HEK293T (cell line): ENCODE data around the gene BFSP1.

Experiments
- ARNT ChIP-seq: fragments of 450-650 bp; IDR thresholded peaks from 2 replicates; pipeline ENCODE4 v1.6.1; 2017; ENCODE audit warnings: mild to moderate bottlenecking
- BHLHE40 ChIP-seq: fragments of 450-650 bp; IDR thresholded peaks from 2 replicates; pipeline ENCODE4 v1.6.1; 2016; ENCODE audit warnings: mild to moderate bottlenecking, moderate library complexity, borderline replicate concordance
- ELF4 ChIP-seq: fragments of 450-650 bp; IDR thresholded peaks from 2 replicates; pipeline ENCODE4 v1.6.1; 2017; ENCODE audit warnings: antibody characterized with exemption
- FOXA1 ChIP-seq: fragments of 450-650 bp; IDR thresholded peaks from 2 replicates; pipeline ENCODE4 v1.6.1; 2016; ENCODE audit warnings: mild to moderate bottlenecking
- FOXK2 ChIP-seq: fragments of 450-650 bp; IDR thresholded peaks from 2 replicates; pipeline ENCODE4 v1.6.1; 2016; ENCODE audit warnings: mild to moderate bottlenecking
- FOXM1 ChIP-seq: fragments of 450-650 bp; IDR thresholded peaks from 2 replicates; pipeline ENCODE4 v1.6.1; 2017; ENCODE audit warnings: mild to moderate bottlenecking, borderline replicate concordance
- L3MBTL2 ChIP-seq: fragments of 450-650 bp; conservative IDR thresholded peaks from 2 replicates; pipeline ENCODE4 v1.6.1; 2016; ENCODE audit warnings: mild to moderate bottlenecking
- LEF1 ChIP-seq: fragments of 450-650 bp; IDR thresholded peaks from 2 replicates; pipeline ENCODE4 v1.6.1; 2017; ENCODE audit warnings: mild to moderate bottlenecking, borderline replicate concordance
- NFRKB ChIP-seq: fragments of 450-650 bp; IDR thresholded peaks from 2 replicates; pipeline ENCODE4 v1.6.1; 2016; ENCODE audit warnings: mild to moderate bottlenecking, moderate library complexity
- SP1 ChIP-seq: fragments of 450-650 bp; IDR thresholded peaks from 2 replicates; pipeline ENCODE4 v1.6.1; 2017
- SUZ12 ChIP-seq: fragments of 450-650 bp; IDR thresholded peaks from 2 replicates; pipeline ENCODE4 v1.6.1; 2016; ENCODE audit warnings: mild to moderate bottlenecking
- TARDBP ChIP-seq: fragments of 450-650 bp; IDR thresholded peaks from 2 replicates; pipeline ENCODE4 v1.6.1; 2016
- ZNF384 ChIP-seq: fragments of 450-650 bp; IDR thresholded peaks from 2 replicates; pipeline ENCODE4 v1.6.1; 2016
- TF ChIP-seq, protein P1 (sequence below): fragments of 450-650 bp; IDR thresholded peaks from 2 replicates; pipeline ENCODE4 v1.6.1; 2016

- TF ChIP-seq ARNT: no peak
- no peak for TF ChIP-seq FOXM1
- no peak for TF ChIP-seq LEF1
- TF ChIP-seq TARDBP: no peak
- TF ChIP-seq NFRKB: no peak
- TF ChIP-seq ELF4: no peak
- no peak for TF ChIP-seq BHLHE40
- no peak for TF ChIP-seq SUZ12
- no peak for TF ChIP-seq FOXA1
- no peak for TF ChIP-seq SP1
- TF ChIP-seq L3MBTL2: no peak
- TF ChIP-seq, protein P1, sequence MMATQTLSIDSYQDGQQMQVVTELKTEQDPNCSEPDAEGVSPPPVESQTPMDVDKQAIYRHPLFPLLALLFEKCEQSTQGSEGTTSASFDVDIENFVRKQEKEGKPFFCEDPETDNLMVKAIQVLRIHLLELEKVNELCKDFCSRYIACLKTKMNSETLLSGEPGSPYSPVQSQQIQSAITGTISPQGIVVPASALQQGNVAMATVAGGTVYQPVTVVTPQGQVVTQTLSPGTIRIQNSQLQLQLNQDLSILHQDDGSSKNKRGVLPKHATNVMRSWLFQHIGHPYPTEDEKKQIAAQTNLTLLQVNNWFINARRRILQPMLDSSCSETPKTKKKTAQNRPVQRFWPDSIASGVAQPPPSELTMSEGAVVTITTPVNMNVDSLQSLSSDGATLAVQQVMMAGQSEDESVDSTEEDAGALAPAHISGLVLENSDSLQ: no peak
- TF ChIP-seq FOXK2: no peak
- no peak for TF ChIP-seq ZNF384
Measured at GRCh38 chr20:17470973-17471372, 60.2 kb downstream of the BFSP1 start.
